NOMO-1 treated with DMSO at 0.1 percent for 48 hours (cell line): ENCODE data around the gene CA10.

Source experiments
- DNase-seq: peaks from one replicate; lab custom pipeline; 2025; ENCODE audit not compliant: unreplicated experiment; lab: John Stamatoyannopoulos, UW

Gene CA10

GRCh38 chr17:51778842-51779241, 379.7 kb downstream of the CA10 start:
- no peak for DNase-seq

GRCh38 chr17:51770027-51770759, 388.3 kb downstream of the CA10 start:
- no peak for DNase-seq

GRCh38 chr17:51769231-51769630, 389.3 kb downstream of the CA10 start:
- DNase-seq: no peak

GRCh38 chr17:51768706-51769105, 389.8 kb downstream of the CA10 start:
- DNase-seq: no peak

- no peak for DNase-seq
Observed at GRCh38 chr17:51767287-51767686, 391.2 kb downstream of the CA10 start.

- DNase-seq: no peak
Observed at GRCh38 chr17:51765282-51766135, 393.0 kb downstream of the CA10 start.

- peak; percentile 31 for DNase-seq
Observed at GRCh38 chr17:51764387-51764971, 394.0 kb downstream of the CA10 start.

- DNase-seq: no peak
Observed at GRCh38 chr17:51763058-51763457, 395.5 kb downstream of the CA10 start.

- no peak for DNase-seq
Observed at GRCh38 chr17:51761105-51761504, 397.4 kb downstream of the CA10 start.

- DNase-seq: no peak
Observed at GRCh38 chr17:51759260-51759659, 399.3 kb downstream of the CA10 start.

- no peak for DNase-seq
Observed at GRCh38 chr17:51751072-51751471, 407.4 kb downstream of the CA10 start.

- DNase-seq: no peak
Observed at GRCh38 chr17:51748749-51749604, 409.5 kb downstream of the CA10 start.

GRCh38 chr17:51746421-51746820, 412.1 kb downstream of the CA10 start:
- DNase-seq: no peak

- DNase-seq: no peak
Observed at GRCh38 chr17:51745993-51746392, 412.5 kb downstream of the CA10 start.

GRCh38 chr17:51743477-51743876, 415.0 kb downstream of the CA10 start:
- DNase-seq: no peak

GRCh38 chr17:51742571-51742970, 415.9 kb downstream of the CA10 start:
- no peak for DNase-seq

GRCh38 chr17:51741458-51741857, 417.1 kb downstream of the CA10 start:
- DNase-seq: no peak

GRCh38 chr17:51740531-51740930, 418.0 kb downstream of the CA10 start:
- no peak for DNase-seq

- no peak for DNase-seq
Observed at GRCh38 chr17:51739245-51739886, 419.1 kb downstream of the CA10 start.

- no peak for DNase-seq
Observed at GRCh38 chr17:51736356-51736755, 422.2 kb downstream of the CA10 start.

GRCh38 chr17:51734976-51735375, 423.5 kb downstream of the CA10 start:
- DNase-seq: no peak
